Measurements from ENCODE around the gene CSRNP2. TPM values are rescaled to one million over a fixed set of nuclear protein-coding genes. Genes with fewer than 3 reads are reported as not detected.

The CSRNP2 gene
- total RNA-seq, 1 donor from 2014 or later, result 66.4 TPM

DNA sequence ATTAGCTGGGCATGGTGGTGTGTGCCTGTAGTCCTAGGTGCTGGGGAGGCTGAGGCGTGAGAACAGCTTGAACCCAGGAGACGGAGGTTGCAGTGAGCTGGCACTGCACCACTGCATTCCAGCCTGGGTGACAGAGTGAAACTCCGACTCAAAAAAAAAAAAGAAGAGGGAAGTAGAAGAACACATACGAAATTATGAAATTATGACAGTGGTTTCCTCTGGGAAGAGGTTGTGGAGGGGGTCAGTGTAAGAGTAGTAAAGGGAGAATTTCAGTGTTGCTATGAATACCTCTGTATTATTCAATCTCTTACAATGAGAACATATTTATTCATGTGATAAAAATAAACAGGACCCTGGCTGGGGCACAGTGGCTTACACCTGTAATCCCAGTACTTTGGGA, 24.7 kb upstream of the CSRNP2 start:
- no peaks in the 10 kb centered on the region for H3K9me3 Mint-ChIP-seq (ENCODE audit: low read depth)

DNA sequence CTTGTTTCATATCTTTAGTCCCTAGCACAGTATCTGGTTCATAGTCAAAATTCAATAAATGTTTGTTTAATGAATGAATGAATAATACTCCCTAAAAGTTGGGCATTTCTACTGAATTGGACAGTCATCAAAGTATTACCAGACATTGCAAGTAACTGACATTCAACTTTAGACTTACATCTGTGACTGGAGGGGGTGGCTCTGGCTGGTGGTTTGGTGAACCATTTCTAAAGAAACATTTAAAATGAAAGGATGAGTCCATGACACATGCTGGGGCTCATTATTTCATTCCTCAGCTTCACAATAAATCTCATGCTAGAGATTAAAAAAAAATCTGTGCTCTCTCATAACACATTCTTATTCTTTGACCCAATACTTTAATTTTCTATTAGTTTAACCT, 20.6 kb upstream of the CSRNP2 start:
- H3K36me3 Mint-ChIP-seq (ENCODE audit: insufficient read depth), result peaks cover 23% of the 10 kb centered on the region

More for the DNA sequence above, 24.7 kb upstream of the CSRNP2 start:
- no peak for DNase-seq (ENCODE audit: low spot score, unreplicated experiment)
- TF ChIP-seq, protein P1, sequence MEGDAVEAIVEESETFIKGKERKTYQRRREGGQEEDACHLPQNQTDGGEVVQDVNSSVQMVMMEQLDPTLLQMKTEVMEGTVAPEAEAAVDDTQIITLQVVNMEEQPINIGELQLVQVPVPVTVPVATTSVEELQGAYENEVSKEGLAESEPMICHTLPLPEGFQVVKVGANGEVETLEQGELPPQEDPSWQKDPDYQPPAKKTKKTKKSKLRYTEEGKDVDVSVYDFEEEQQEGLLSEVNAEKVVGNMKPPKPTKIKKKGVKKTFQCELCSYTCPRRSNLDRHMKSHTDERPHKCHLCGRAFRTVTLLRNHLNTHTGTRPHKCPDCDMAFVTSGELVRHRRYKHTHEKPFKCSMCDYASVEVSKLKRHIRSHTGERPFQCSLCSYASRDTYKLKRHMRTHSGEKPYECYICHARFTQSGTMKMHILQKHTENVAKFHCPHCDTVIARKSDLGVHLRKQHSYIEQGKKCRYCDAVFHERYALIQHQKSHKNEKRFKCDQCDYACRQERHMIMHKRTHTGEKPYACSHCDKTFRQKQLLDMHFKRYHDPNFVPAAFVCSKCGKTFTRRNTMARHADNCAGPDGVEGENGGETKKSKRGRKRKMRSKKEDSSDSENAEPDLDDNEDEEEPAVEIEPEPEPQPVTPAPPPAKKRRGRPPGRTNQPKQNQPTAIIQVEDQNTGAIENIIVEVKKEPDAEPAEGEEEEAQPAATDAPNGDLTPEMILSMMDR (IDR thresholded peaks at IDR 0.05; ENCODE audit: unreplicated experiment), result no peak
- Mint-ChIP-seq H3K27ac (no peak overlapping the region), H3K36me3 (ENCODE audit: insufficient read depth) (peaks cover 24% of the 10 kb centered on the region), H3K4me1 (ENCODE audit: low read depth) (no peaks in the 10 kb centered on the region), H3K4me3 (ENCODE audit: low read depth) (no peak overlapping the region), H3K27me3 (no peaks in the 10 kb centered on the region)

DNA sequence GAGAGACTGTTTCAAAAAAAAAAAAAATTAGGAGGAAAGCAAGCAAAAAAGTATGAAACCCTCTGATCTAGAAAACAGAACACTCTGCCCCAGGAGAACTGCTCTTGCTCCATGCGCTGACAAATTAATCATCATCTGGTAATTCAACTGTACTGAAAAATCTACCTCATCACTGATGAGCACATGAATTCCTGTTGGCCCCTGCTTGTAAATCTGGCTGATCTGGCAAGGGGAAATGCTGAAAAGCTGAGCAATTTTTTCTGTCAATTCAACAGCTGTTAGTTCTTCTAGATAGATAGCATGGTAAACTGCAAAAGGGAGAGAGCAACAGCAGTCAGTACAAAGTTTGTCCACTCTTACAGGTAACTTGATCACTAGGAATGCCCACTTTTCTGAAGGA, 15.2 kb upstream of the CSRNP2 start:
- Mint-ChIP-seq H3K4me3 (ENCODE audit: low read depth) (no peak overlapping the region), H3K27ac (no peak overlapping the region), H3K4me1 (ENCODE audit: low read depth) (no peaks in the 10 kb centered on the region), H3K9me3 (ENCODE audit: low read depth) (no peaks in the 10 kb centered on the region), H3K27me3 (no peaks in the 10 kb centered on the region), H3K36me3 (ENCODE audit: insufficient read depth) (peaks cover 29% of the 10 kb centered on the region)
- TF ChIP-seq, protein P1 (IDR thresholded peaks at IDR 0.05; ENCODE audit: unreplicated experiment), result no peak
- DNase-seq (ENCODE audit: low spot score, unreplicated experiment), result no peak

More for the DNA sequence above, 20.6 kb upstream of the CSRNP2 start:
- Mint-ChIP-seq H3K9me3 (ENCODE audit: low read depth) (no peaks in the 10 kb centered on the region), H3K27me3 (no peaks in the 10 kb centered on the region), H3K27ac (no peak overlapping the region), H3K4me3 (ENCODE audit: low read depth) (no peak overlapping the region), H3K4me1 (ENCODE audit: low read depth) (no peaks in the 10 kb centered on the region)
- TF ChIP-seq, protein P1 (IDR thresholded peaks at IDR 0.05; ENCODE audit: unreplicated experiment), result no peak
- DNase-seq (ENCODE audit: low spot score, unreplicated experiment), result no peak

DNA sequence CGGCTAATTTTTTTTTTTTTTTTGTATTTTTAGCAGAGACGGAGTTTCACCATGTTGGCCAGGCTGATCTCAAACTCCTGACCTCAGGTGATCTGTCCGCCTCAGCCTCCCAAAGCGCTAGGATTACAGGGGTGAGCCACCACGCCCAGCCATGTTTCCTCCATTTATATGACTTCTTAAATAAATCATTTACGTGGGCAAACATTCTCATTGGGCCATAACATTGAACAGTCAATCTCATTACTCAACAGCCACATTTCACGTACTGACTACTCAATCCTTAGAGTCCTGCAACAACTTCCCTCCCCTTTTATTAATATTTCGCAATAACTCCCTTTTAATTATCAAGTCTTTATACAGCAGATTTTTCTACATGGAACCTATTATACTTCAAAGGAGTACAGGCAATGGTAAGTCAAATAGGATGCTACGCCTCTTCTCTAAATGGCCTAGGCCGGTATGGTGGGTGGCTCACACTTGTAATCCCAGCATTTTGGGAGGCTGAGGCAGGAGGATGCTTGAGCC, 7.4 kb upstream of the CSRNP2 start:
- TF ChIP-seq, protein P1 (IDR thresholded peaks at IDR 0.05; ENCODE audit: unreplicated experiment), result no peak
- DNase-seq (ENCODE audit: low spot score, unreplicated experiment), result no peak
- H3K27me3 Mint-ChIP-seq, result no peaks in the 10 kb centered on the region
- H3K36me3 Mint-ChIP-seq (ENCODE audit: insufficient read depth), result peaks cover 9% of the 10 kb centered on the region
- H3K9me3 Mint-ChIP-seq (ENCODE audit: low read depth), result no peaks in the 10 kb centered on the region
- no peak overlapping the region for H3K27ac Mint-ChIP-seq
- no peak overlapping the region for H3K4me3 Mint-ChIP-seq (ENCODE audit: low read depth)
- H3K4me1 Mint-ChIP-seq (ENCODE audit: low read depth), result no peaks in the 10 kb centered on the region

DNA sequence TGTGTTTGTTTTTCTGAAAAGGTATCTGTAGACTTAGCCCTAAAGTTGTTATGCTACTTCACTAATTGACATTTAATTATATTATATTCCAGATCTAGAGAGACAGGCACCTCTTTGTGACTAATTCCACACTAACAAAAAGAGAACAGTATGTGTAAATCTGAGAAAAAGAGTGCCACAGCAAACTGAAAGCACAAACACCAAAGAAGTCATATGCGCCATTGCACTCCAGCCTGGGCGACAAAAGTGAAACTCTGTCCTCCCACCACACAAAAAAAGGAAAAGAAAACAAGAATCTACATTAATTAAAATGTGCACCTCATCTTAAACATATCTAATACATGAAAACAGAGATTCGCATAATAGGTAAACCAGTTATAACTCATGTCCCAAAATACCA, 4.4 kb upstream of the CSRNP2 start:
- Mint-ChIP-seq H3K9me3 (ENCODE audit: low read depth) (no peaks in the 10 kb centered on the region), H3K36me3 (ENCODE audit: insufficient read depth) (peaks cover 3% of the 10 kb centered on the region), H3K4me1 (ENCODE audit: low read depth) (peaks cover 3% of the 10 kb centered on the region)

More for the DNA sequence above, 4.4 kb upstream of the CSRNP2 start:
- Mint-ChIP-seq H3K4me3 (ENCODE audit: low read depth) (no peak overlapping the region), H3K27me3 (no peaks in the 10 kb centered on the region), H3K27ac (no peak overlapping the region)
- DNase-seq (ENCODE audit: low spot score, unreplicated experiment), result no peak
- TF ChIP-seq, protein P1 (IDR thresholded peaks at IDR 0.05; ENCODE audit: unreplicated experiment), result no peak

All from progenitor cell of endocrine pancreas (in vitro differentiated cells).